GM12891 (cell line): ENCODE results near the gene FKBP4.

Experiments
- PAX5 ChIP-seq: IDR thresholded peaks from 2 replicates; pipeline ENCODE4 v1.6.1; 2011; ENCODE audit warnings: low read length, moderate library complexity, mild to moderate bottlenecking; ENCODE audit not compliant: insufficient read depth, severe bottlenecking
- POLR2A ChIP-seq: IDR thresholded peaks from 2 replicates; pipeline ENCODE4 v1.6.1; 2011; ENCODE audit warnings: low read depth, low read length, control low read depth
- POLR2AphosphoS5 ChIP-seq: IDR thresholded peaks from 2 replicates; pipeline ENCODE4 v1.6.1; 2011; ENCODE audit warnings: low read depth, low read length, control low read depth
- SPI1 ChIP-seq: IDR thresholded peaks from 2 replicates; pipeline ENCODE4 v1.6.1; 2011; ENCODE audit warnings: low read depth, low read length, control low read depth

- TF ChIP-seq SPI1, result no peak
- no peak for TF ChIP-seq POLR2A
- no peak for TF ChIP-seq POLR2AphosphoS5
- TF ChIP-seq PAX5, result no peak
These were observed 49.1 kb upstream of the FKBP4 start for GRCh38 chr12:2745655-2746054.
